ENCODE results near the gene ZYG11B. TPM values are rescaled to one million over a fixed set of nuclear protein-coding genes. Genes with fewer than 3 reads are reported as not detected.
"Not testable (repeated sequence)": the region's sequence is repeated elsewhere in the genome, so short reads cannot be mapped to it uniquely, and the experiment has no call there.

The ZYG11B gene
- polyA plus RNA-seq, 3 donors = 7.3 to 17.5 (median 15.8) TPM

GRCh38 chr1:52686261-52686751 lies 39.9 kb upstream of the ZYG11B start:
- H4K20me1 ChIP-seq (ENCODE audit: insufficient read depth, low read length); H3K9me3 ChIP-seq (replicated peaks in 1 of 2; ENCODE audit: control insufficient read depth in 1 of 2, insufficient read depth in 1 of 2, low read length in 2 of 2); H3K4me3 ChIP-seq (replicated peaks in 1 of 3; ENCODE audit: low read depth in 2 of 3, low read length in 3 of 3); H3K27ac ChIP-seq (ENCODE audit: low read depth in 1 of 2, low read length in 2 of 2); H3K79me2 ChIP-seq (ENCODE audit: insufficient read depth, low read length); H3K4me1 Mint-ChIP-seq; H3K27me3 ChIP-seq (ENCODE audit: control insufficient read depth in 2 of 2, insufficient read depth in 2 of 2, low read length in 2 of 2); H3K4me1 ChIP-seq (ENCODE audit: control insufficient read depth in 1 of 2, insufficient read depth in 2 of 2, low read length in 2 of 2); H3K4me2 ChIP-seq (replicated peaks; ENCODE audit: extremely low read depth, low read length, poor library complexity, severe bottlenecking); H3K9ac ChIP-seq (ENCODE audit: insufficient read depth, low read length, poor library complexity, severe bottlenecking); H3K4me3 Mint-ChIP-seq; H3K27me3 Mint-ChIP-seq (ENCODE audit: low read depth in 3 of 3); H3K9me3 Mint-ChIP-seq: not testable (repeated sequence)
- TF ChIP-seq CTCF (IDR thresholded peaks at IDR 0.05) = peak; percentile 79
- Histone ChIP-seq H2AFZ (ENCODE audit: insufficient read depth, low read depth, low read length, poor library complexity, severe bottlenecking) (peak overlapping the region; percentile 25), H3K36me3 (replicated peaks in 1 of 2; ENCODE audit: control insufficient read depth in 1 of 2, insufficient read depth in 2 of 2, low read length in 2 of 2) (peaks cover 23 to 34% of the 10 kb centered on the region in 2 donors)
- Mint-ChIP-seq H3K36me3 (peaks cover 33 to 44% of the 10 kb centered on the region in 2 donors), H3K27ac (peak overlapping the region in 2 of 7 donors; percentile 25 to 40)
- intact Hi-C loops (cut with micrococcal nuclease) = loop anchor here in 1 of 2 donors (10.0 kb wide), 1 partner anchor 132 kb away; the partner anchor contains the start of gene TUT4
- 66% methylated on average over 7 of the region's 17 CpGs for WGBS (ENCODE audit: insufficient coverage)
- DNase-seq = peak; percentile 65 to 78 (median 65)

- Mint-ChIP-seq H3K36me3 (peaks cover 35 to 49% of the 10 kb centered on the region in 2 donors), H3K27ac (peak overlapping the region in 1 of 7 donors; percentile 44), H3K27me3 (ENCODE audit: low read depth in 3 of 3) (no peaks in the 10 kb centered on the region), H3K4me3 (no peak overlapping the region), H3K9me3 (peaks cover 0 to 4% (median 3%) of the 10 kb centered on the region in 7 donors), H3K4me1 (peaks cover 3% of the 10 kb centered on the region)
- Histone ChIP-seq H3K4me2 (replicated peaks; ENCODE audit: extremely low read depth, low read length, poor library complexity, severe bottlenecking) (no peak overlapping the region), H3K4me1 (ENCODE audit: control insufficient read depth in 1 of 2, insufficient read depth in 2 of 2, low read length in 2 of 2) (no peaks in the 10 kb centered on the region), H3K4me3 (replicated peaks in 1 of 3; ENCODE audit: low read depth in 2 of 3, low read length in 3 of 3) (no peak overlapping the region), H3K9ac (ENCODE audit: insufficient read depth, low read length, poor library complexity, severe bottlenecking) (no peak overlapping the region), H4K20me1 (ENCODE audit: insufficient read depth, low read length) (no peaks in the 10 kb centered on the region), H3K27me3 (ENCODE audit: control insufficient read depth in 2 of 2, insufficient read depth in 2 of 2, low read length in 2 of 2) (no peaks in the 10 kb centered on the region), H3K9me3 (replicated peaks in 1 of 2; ENCODE audit: control insufficient read depth in 1 of 2, insufficient read depth in 1 of 2, low read length in 2 of 2) (no peaks in the 10 kb centered on the region), H3K79me2 (ENCODE audit: insufficient read depth, low read length) (peaks cover 3% of the 10 kb centered on the region), H3K27ac (ENCODE audit: low read depth in 1 of 2, low read length in 2 of 2) (no peak overlapping the region), H2AFZ (ENCODE audit: insufficient read depth, low read depth, low read length, poor library complexity, severe bottlenecking) (no peak overlapping the region), H3K36me3 (replicated peaks in 1 of 2; ENCODE audit: control insufficient read depth in 1 of 2, insufficient read depth in 2 of 2, low read length in 2 of 2) (peaks cover 26 to 39% of the 10 kb centered on the region in 2 donors)
- no peak for TF ChIP-seq CTCF (IDR thresholded peaks at IDR 0.05)
- 89% methylated on average over 4 of the region's 5 CpGs for WGBS (ENCODE audit: insufficient coverage)
- no peak for DNase-seq
- intact Hi-C loops (cut with micrococcal nuclease) = loop anchor here in 1 of 2 donors (10.0 kb wide), 1 partner anchor 132 kb away; the partner anchor contains the start of gene TUT4
Measured at GRCh38 chr1:52686830-52687229, 39.4 kb upstream of the ZYG11B start.

Data from CD14-positive monocyte (primary cell).